Stimulated activated CD8-positive, alpha-beta memory T cell treated with anti-CD3 and anti-CD28 coated beads, Interleukin-2, amount 100 ng/mL, for 48 hours (primary cell): ENCODE measurements around the gene SPDYE4.

Source experiments
- DNase-seq, 2 donors: peaks; one replicate each; pipeline ENCODE4 v3.0.0-alpha.2; 2020; ENCODE audit warnings: low read depth in 2 of 2

Gene SPDYE4

DNA sequence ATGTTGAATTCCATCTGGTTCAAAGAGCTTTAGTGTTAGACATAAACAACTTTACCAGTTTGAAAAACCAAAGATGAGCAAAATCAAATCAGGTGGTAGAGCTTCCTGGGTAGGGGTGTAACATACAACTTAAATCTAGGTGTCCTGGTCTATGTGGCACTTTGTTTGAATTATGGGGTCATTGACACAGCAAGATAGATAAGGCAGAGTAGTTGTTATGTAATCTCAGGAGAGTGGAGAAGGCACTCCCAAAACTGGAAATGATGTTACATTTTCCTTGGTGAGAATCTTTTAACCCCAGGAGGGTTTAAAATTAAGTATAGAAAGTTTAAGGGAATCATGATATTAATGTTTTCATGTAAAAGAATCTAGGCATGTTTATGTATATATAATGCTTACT is 45.6 kb downstream of the SPDYE4 start:
- no peak for DNase-seq

DNA sequence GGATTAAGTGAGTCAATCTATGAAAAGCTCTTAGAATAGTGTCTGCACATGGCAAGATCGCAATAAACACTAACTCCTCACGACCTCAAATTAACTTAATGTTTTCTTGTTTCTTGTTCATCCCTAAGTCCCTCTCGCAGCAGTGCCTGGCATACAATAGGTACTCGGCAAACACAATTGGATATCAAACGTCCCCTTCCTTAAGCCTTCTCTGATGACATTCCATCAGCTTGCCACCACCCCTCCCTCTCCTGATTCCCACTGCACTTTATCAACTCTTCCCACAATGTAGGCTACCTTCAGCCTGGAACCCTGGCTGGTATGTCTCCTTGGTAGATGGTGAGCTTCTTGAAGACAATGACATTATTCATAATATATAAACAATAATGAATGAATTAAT is 47.1 kb downstream of the SPDYE4 start:
- DNase-seq: no peak

DNA sequence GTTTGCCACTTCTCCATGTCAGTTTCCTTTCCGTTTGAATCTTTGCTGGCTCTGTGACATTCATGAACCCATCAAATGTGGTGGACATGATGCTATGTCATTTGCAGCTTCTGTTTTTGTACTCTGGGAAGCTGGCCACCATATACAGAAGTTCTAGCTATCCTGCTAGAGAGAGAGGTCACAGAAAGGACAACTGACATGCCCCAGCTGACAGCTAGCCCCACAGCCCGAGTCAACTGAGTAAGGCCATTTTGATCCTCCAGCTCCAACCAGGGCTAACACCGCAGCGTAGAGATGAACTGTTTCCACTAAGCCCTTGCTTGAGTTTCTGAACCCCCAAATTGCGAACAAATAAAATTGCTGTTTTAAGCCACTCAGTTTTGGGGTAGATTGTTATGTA is 47.5 kb downstream of the SPDYE4 start:
- no peak for DNase-seq

DNA sequence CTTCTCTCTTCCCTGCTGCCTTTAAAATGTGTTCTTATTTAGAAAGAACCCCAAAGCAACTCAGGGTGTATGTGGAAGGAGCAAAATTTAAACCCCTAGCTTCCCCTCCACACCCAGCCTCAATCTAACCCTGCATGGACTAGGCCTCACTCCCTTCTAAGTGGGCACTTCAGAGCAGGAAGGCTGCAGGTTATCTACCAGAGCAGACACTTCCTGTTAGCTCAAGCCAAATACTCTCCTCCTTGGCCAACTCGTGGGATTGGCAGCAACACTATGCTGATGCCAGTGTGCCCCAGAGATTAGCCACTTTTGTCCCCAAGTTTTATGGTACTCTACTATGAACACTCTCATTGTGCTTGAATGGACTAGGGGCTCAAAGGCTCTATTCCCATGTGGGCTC is 49.3 kb downstream of the SPDYE4 start:
- no peak for DNase-seq

DNA sequence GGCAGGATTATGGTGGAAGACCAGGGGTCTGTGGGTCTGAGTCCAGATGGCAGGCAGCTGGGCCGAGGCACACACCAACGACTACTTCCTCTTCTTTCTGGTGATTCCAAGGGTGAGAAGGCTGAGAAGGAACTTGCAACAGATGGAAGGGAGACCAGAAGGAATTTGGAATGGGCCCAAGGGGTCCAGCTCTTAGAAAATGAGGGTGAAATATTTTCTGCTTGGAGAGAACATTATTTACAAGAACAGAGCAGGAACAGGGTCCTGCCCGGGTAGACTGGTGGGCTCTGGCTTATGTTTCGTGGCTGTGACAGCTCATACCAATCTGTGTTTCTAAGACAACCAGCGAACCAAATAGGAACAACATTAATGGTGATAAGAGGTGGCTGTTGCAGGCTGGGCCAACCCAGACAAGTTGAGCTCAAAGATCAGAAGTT is 50.3 kb downstream of the SPDYE4 start:
- DNase-seq: no peak

DNA sequence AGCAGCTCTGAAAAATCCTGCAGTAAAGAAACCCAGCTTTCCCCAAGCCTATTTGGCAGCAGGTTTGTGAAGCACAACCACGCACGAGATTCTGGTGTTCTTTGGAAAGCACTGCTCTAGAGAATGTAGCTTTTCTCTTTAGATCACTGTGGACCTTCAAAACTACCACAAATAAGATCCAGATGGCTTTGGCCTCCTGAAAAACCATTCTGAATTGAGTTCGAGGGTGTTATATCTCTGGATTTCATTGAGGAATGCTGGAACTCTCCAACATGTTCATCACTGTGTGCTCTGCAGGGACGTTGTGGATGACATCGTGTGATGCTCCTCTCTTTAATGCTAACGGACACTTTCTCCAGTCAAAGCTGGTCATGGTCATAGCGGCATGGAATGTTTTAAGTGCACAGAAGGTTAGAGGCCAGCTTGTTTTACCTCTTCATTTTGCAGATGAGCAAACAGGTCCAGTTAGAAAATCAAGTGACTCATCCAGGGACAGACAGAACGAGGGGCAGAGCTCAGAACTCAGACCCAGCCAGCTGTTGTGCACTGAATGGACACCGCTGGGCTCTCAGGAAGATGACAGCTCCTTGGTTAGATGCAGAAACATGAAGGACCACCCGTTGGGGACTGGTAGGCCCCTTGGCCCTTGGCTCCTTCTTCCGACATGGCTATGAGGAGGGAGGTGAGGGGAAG is 50.9 kb downstream of the SPDYE4 start:
- no peak for DNase-seq

DNA sequence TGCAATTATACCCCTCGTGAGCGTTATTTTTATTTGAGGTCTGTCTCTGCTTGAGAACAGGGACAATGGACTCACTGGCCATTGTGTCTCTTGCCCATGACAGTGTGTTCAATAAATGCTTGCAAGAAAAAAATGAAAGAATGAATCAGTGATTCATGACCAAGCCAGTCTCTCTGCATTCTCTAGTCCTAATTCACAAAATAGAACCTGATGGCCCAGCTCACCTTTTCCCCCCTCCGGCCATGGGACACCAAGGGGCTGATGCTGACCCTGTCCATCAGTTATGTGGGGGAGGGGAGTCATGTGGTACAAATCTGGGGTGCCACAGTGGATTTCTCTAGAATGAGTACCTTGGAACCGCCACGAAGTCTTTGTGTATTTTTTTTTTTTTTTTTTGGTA is 51.9 kb downstream of the SPDYE4 start:
- no peak for DNase-seq

DNA sequence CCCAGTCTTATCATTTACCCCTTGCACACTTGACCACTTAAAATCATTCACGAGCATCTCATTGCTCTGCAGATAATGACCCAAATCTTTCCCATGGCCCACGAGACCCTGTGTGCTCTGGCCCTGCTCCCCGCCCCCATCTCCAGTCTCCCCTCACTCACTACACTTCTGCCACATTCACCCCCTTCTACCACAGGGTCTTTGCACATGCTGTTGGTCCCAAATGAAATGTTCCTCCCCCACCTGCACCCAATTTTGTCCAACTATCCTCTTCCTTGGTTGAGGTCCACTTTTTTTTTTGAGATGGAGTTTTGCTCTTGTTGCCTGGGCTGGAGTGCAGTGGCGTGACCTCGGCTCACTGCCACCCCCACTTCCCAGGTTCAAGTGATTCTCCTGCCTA is 52.9 kb downstream of the SPDYE4 start:
- no peak for DNase-seq

DNA sequence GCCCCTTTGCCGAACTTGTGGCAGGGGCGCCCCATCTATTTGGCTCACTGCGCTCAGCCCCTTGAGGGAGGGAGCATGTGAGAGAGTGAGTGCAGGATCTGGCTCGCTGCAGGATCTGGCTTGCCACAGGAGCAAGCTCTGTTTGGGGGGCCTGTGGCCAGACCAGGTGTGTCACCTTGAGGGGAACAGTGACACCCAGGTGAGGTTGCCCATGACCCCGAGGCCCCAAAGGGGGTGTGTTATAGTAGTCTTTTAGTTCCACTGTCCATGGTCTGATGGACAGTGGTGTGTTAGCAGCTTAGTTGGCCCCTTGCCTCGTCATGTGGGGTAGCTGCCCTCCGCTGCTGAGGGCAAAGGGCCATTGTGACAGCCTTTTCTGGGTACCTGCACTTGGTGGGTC is 55.3 kb downstream of the SPDYE4 start:
- no peak for DNase-seq

DNA sequence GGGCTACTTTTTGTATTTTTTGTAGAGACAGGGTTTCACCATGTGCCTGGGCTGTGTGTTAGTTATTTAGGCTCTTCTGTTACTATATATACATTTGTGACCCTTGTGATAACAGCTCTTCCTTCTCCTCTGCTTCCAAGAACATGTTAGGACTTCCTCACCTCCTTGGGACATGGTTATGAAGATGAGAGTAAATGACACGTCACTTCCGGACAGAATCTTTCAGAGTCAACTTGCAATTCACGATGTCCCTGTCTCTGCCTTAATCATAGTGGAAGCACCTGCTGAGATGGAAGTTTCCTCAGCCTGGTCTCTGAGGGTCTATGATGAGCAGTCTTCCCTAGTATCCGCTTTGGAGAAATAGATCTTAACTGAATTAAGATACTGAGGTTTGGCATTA is 56.6 kb downstream of the SPDYE4 start:
- no peak for DNase-seq

DNA sequence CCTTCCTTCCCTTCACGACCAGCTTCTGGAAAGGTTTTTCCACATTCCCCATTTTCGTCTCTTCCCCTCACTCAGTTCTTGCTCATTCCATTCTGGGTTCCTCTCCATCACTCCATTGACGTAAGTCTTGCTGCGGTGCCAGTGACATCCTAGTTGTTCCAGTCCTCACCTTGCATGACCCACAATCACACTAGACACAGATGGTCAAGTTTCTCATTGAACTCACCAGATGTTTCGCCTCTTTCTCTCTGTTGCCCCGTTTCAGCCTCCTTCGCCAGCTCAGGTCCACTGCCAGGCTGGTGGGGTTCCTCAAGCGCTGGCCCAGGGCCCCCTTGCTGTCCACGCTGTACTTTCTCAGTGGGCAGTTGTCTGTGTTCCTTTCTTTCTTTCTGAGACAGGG is 57.1 kb downstream of the SPDYE4 start:
- no peak for DNase-seq
